GM12873 (cell line): Measurements from ENCODE around the gene AOPEP.

Source experiments
- TF ChIP-seq, protein P1 (sequence below): IDR thresholded peaks from 2 replicates; pipeline ENCODE4 v1.5.1; 2012; ENCODE audit warnings: low read depth, mild to moderate bottlenecking, moderate library complexity, low read length, control low read depth; ENCODE audit not compliant: insufficient read depth; ENCODE audit errors: missing control alignments

The AOPEP gene

DNA sequence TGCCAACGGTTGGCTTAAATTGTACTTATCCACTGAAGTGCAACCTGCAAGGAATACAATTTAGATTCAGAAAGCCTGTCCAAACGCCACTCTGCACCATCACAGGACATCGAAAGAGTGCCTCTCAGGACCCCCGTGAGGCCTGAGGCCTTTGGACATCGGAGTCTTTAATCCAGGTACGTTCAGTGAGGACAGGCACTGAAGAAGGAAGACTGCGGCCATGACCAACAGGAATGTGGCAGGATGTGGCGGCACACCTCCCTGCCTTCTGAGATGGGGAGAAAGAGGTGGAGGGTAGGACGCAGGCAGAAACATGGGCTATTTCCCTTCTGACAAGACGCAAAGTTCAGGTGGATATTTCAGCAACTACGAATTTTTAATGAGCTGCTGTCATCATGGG is 385.2 kb downstream of the AOPEP start:
- TF ChIP-seq, protein P1, sequence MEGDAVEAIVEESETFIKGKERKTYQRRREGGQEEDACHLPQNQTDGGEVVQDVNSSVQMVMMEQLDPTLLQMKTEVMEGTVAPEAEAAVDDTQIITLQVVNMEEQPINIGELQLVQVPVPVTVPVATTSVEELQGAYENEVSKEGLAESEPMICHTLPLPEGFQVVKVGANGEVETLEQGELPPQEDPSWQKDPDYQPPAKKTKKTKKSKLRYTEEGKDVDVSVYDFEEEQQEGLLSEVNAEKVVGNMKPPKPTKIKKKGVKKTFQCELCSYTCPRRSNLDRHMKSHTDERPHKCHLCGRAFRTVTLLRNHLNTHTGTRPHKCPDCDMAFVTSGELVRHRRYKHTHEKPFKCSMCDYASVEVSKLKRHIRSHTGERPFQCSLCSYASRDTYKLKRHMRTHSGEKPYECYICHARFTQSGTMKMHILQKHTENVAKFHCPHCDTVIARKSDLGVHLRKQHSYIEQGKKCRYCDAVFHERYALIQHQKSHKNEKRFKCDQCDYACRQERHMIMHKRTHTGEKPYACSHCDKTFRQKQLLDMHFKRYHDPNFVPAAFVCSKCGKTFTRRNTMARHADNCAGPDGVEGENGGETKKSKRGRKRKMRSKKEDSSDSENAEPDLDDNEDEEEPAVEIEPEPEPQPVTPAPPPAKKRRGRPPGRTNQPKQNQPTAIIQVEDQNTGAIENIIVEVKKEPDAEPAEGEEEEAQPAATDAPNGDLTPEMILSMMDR, result no peak

DNA sequence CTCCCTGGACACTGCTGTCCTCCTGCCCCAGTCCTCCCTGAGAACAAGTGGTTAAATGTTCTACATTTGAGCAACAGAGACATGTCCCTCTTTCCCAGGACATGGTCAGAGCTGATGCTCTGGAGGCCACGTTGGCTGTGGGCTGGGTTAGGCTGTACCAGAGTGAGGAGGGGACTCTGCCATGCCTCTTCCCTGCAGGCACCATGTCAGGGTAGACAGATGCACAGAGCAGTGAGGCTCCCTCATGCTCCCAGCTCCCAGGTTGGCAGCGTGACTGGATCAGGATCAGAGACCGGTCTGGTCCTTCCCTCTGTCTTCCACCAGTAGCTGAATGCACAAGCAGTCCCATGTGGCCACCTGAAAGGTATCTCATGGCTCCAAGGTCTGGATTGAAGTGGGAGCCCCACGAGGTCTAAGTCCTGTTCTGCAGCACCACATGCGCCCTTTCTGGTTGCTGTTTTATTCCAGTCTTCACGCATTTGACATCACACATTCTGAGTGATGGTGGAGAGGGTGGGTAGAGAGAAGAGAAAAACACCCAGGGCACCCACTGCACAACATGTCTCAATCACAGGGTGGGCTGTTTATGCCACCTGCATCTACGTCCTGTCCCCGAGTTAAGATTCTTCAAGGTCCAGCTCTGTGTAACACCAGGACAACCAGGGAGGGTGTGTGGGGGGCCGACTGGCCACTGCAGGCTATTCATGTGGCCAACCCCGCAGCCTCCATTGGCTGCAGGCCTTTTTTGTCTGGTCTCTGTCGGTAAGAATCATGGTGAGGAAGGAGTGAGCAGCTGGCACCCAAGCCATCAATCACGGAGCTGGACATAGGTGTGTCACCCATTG is 386.2 kb downstream of the AOPEP start:
- TF ChIP-seq, protein P1, result no peak

DNA sequence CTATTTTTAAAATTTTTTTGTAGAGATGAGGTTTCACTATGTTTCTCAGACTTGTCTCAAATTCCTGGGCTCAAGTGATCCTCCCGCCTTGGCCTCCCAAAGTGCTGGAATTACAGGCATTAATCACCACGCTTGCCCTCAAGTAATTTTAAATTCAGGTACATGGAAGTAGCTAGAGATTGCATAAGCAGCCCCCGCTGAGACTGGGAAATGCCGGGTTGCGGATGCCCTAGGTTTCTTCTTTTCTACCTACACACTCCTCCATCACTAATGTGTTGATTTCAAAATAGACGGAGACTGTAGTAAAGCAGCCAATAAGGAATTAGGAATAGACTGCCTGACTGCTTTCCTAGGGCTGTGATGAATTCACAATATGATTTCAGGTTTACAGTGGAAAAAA is 388.6 kb downstream of the AOPEP start:
- TF ChIP-seq, protein P1, result no peak

DNA sequence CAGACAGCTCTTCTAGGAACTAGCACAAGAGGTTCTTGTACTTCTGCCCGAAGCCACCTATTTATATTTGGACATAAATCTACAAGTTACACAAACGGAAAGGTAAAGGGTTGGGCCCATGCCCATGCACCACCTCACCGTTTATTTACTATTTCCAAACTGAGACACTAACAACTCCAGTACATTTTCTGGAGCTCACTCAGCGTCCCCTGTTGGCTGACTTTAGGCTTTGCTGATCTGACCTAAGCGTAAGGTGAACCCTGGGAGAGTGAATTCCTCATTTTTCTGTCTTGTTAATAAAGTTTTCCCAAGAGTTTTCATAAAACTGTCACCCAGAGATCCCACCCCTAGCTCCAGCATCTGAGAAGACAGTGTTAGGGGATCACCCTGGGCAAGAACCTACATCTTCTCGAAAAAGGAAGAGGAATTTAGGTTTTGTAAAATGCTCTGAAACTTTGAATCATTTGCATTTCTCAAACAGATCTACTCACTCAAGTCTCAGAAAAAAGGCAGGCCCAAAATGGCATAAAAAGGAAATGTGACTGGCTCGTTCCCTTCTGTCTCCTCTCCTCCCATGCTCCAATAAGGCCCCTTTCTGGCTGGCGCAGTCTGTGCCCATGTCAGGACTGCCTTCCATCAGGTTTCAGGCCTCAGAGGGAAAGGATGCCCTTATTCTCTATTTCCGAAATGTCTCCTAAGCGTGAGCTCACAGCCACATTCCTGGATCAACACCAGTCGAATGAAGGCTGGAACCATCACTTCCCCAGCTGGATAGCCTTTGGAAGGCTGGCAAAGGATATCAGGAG is 389.7 kb downstream of the AOPEP start:
- TF ChIP-seq, protein P1, result peak; percentile 22

DNA sequence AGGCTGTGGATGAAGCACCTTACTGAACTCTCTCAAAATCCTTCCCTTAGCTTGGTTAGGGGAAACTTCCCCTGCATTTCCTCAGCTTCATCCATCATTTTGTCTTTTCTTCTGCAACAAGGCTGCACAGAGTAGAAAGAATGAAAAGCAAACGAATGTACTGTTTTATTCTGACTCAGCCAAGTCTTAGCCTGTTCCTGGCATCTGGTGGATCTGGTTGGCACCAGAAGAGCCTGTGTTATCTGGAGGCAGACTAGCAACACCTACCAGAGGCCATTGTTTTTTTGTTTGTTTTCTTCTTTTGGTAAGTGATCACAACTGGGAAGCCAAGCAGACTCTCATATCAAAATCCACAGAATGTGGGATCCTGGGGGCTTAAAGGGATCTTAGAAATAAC is 390.3 kb downstream of the AOPEP start:
- TF ChIP-seq, protein P1, result no peak

DNA sequence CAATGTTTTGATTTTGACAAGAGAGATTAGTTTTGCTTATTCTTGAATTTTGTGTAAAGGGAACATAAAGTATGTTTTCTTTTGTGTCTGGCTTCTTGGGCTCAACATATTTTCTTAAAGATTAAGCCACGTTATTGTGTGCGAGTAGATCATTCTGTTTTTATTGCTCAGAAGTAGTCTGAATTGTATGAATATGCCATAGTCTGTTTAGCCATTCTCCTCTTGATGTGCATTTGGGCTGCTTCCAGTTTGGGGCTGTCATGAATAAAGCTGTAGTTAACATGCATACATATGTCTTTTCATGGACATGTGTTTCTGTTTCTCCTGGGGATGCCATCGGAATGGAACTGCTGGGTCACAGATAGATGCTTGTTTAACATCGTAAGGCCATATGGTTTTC is 392.1 kb downstream of the AOPEP start:
- TF ChIP-seq, protein P1, result no peak

DNA sequence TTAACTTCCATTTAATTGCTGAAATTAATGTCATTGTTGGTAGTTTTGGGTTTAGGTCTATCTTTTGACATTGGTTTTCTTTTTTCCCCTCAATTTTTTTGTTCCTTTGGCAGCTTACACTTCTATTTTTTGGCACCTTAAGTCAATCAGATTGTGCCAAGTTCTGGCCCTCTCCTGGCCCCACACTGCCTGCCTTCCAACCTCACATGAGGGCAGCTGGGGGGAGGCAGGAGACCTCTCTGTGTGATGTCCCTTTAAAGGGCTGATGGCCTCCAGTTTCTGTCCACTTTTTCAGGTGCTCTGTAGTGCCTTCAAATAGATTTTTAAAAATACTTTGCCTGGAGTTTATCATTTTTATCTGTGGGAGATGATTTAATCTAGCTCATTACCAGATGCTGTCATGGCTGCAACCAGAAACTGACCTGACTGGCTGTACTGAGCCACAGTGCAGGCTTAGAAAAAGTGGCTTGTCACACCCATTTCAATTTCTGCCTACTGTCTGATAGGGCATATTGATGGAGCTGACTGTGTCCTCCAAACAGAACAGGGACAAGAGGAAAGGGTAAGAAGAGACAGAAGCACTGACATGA is 394.4 kb downstream of the AOPEP start:
- TF ChIP-seq, protein P1, result no peak
